Endothelial cell of umbilical vein (primary cell): Measurements from ENCODE around the gene TENT4B. TPM values are rescaled to one million over a fixed set of nuclear protein-coding genes. Genes with fewer than 3 reads are reported as not detected.

ENCODE experiments used
- BruUV-seq: library from RNA; stranded (reverse); fragments of 400-500 nt; replicated peaks from 2 replicates; lab custom pipeline; 2021; lab: Mats Ljungman, UMichigan
- CTCF ChIA-PET: fragments of 300-600, 350-600 bp; sonication (Branson Sonifier 250); formaldehyde crosslinking; loops from one replicate; lab custom pipeline; 2021; ENCODE audit warnings: antibody characterized with exemption, inconsistent platforms; lab: Charles Lee
- POLR2A ChIA-PET: fragments of 300-600, 350-600 bp; sonication (Branson Sonifier 250); formaldehyde crosslinking; loops from one replicate; lab custom pipeline; 2021; ENCODE audit warnings: antibody characterized with exemption, inconsistent platforms; lab: Charles Lee
- DNase-seq: peaks from one replicate; pipeline ENCODE4 v3.0.0-alpha.2; 2011; ENCODE audit warnings: low read depth, low spot score
- FAIRE-seq: peaks from 2 replicates; lab custom pipeline; 2011; peaks lifted over from hg19 to GRCh38; lab: Jason Lieb, UNC
- H2AFZ ChIP-seq: 2 replicates; pipeline ENCODE4 v1.6.0; 2012; ENCODE audit warnings: low read depth, low read length, control low read depth, inconsistent platforms
- H3K27ac ChIP-seq: 2 replicates; pipeline ENCODE4 v1.5.1; 2011; ENCODE audit warnings: low read depth, mild to moderate bottlenecking, control low read depth, low read length, moderate library complexity; ENCODE audit not compliant: insufficient read depth
- H3K27me3 ChIP-seq, 2 experiments: 2 replicates each; pipeline versions ENCODE4 v1.6.0 to v1.6.1; 2011; ENCODE audit warnings: low read length in 2 of 2, mixed read lengths in 1 of 2; ENCODE audit not compliant: control insufficient read depth in 2 of 2, insufficient read depth in 2 of 2
- H3K36me3 ChIP-seq, 2 experiments: 2 replicates in 1 of 2; 3 replicates in 1 of 2; pipeline ENCODE4 v1.5.1; 2011; ENCODE audit warnings: low read length in 2 of 2, mild to moderate bottlenecking in 1 of 2, moderate library complexity in 1 of 2; ENCODE audit not compliant: control insufficient read depth in 2 of 2, insufficient read depth in 2 of 2; ENCODE audit errors: extremely low read depth in 1 of 2
- H3K4me1 ChIP-seq: 3 replicates; pipeline ENCODE4 v1.5.1; 2011; ENCODE audit warnings: mild to moderate bottlenecking, low read length; ENCODE audit not compliant: control insufficient read depth, insufficient read depth; ENCODE audit errors: extremely low read depth
- H3K4me2 ChIP-seq: 2 replicates; pipeline ENCODE4 v1.6.1; 2011; ENCODE audit warnings: low read length, control low read depth, mixed read lengths; ENCODE audit not compliant: insufficient read depth
- H3K4me3 ChIP-seq, 3 experiments: fragments of 200-600 bp in 1 of 3; sonication (generic), shearing (Covaris generic) in 1 of 3; replicated peaks in 1 of 3; 2 replicates each; pipeline ENCODE4 v1.5.1; 2011 to 2016; ENCODE audit warnings: control low read depth in 3 of 3, low read length in 3 of 3, mild to moderate bottlenecking in 2 of 3, inconsistent platforms in 1 of 3, low read depth in 1 of 3, moderate library complexity in 1 of 3; ENCODE audit not compliant: insufficient read depth in 1 of 3
- H3K79me2 ChIP-seq: 2 replicates; pipeline ENCODE4 v1.6.0; 2012; ENCODE audit warnings: low read length, inconsistent platforms; ENCODE audit not compliant: control insufficient read depth, insufficient read depth
- H3K9ac ChIP-seq: replicated peaks from 2 replicates; pipeline ENCODE3; 2011; ENCODE audit warnings: low read length, control low read depth; ENCODE audit not compliant: insufficient read depth; ENCODE audit errors: extremely low read depth
- H3K9me1 ChIP-seq: replicated peaks from 3 replicates; pipeline ENCODE4 v1.6.0; 2011; ENCODE audit warnings: mild to moderate bottlenecking, low read length; ENCODE audit not compliant: control insufficient read depth, insufficient read depth; ENCODE audit errors: extremely low read depth
- H3K9me3 ChIP-seq: replicated peaks from 2 replicates; pipeline ENCODE4 v1.5.1; 2012; ENCODE audit warnings: low read length, inconsistent platforms; ENCODE audit not compliant: control insufficient read depth, insufficient read depth
- H4K20me1 ChIP-seq: replicated peaks from 2 replicates; pipeline ENCODE3; 2011; ENCODE audit warnings: mild to moderate bottlenecking, low read length; ENCODE audit not compliant: control insufficient read depth, insufficient read depth; ENCODE audit errors: extremely low read depth
- CTCF ChIP-seq, 2 donors: IDR thresholded peaks; 1 replicate in 1 of 2; 2 replicates in 1 of 2; pipeline ENCODE4 v1.5.1; 2011; ENCODE audit warnings: low read length in 2 of 2, mild to moderate bottlenecking in 2 of 2, moderate library complexity in 2 of 2, control low read depth in 1 of 2, inconsistent platforms in 1 of 2, low read depth in 1 of 2; ENCODE audit not compliant: insufficient read depth in 1 of 2; ENCODE audit errors: extremely low read depth in 1 of 2
- FOS ChIP-seq: IDR thresholded peaks from 2 replicates; pipeline ENCODE4 v1.6.1; 2011; ENCODE audit warnings: mild to moderate bottlenecking, low read length, moderate library complexity, borderline replicate concordance; ENCODE audit not compliant: insufficient read depth
- JUN ChIP-seq: IDR thresholded peaks from 2 replicates; pipeline ENCODE4 v1.6.1; 2011; ENCODE audit warnings: borderline replicate concordance, low read depth; ENCODE audit not compliant: insufficient read length, insufficient read depth
- MYC ChIP-seq: IDR thresholded peaks from one replicate; pipeline ENCODE4 v1.6.1; 2011; ENCODE audit warnings: mild to moderate bottlenecking, low read depth, low read length
- POLR2A ChIP-seq: IDR thresholded peaks from 2 replicates; pipeline ENCODE4 v1.6.1; 2012; ENCODE audit warnings: low read depth, mild to moderate bottlenecking, control low read depth, low read length
- POLR2AphosphoS5 ChIP-seq: IDR thresholded peaks from 2 replicates; pipeline ENCODE4 v1.6.1; 2012; ENCODE audit warnings: low read depth, mild to moderate bottlenecking, control low read depth, low read length, moderate library complexity; ENCODE audit not compliant: insufficient read depth
- dilution Hi-C: fragments of 300-500 bp; cut with MboI; formaldehyde crosslinking; loops from one replicate; pipeline ENCODE4 v1.15.0; 2019; ENCODE audit warnings: low sequenced_read_pairs; ENCODE audit not compliant: extremely low pct_ligation_motif_present
- intact Hi-C: fragments of 100-400 bp; cut with micrococcal nuclease; formaldehyde crosslinking; loops from one replicate; pipeline ENCODE4 v1.10.0; 2022
- polyA plus RNA-seq, 4 experiments: library from polyadenylated mRNA; depleted of rRNA in 3 of 4; stranded (reverse) in 3 of 4; unstranded in 1 of 4; fragments of >200 nt; gene quantifications; 2 replicates each; pipeline versions ENCODE4 v1.2.1 to v1.2.3, GENCODE V29; 2011 to 2012; ENCODE audit warnings: missing spikeins in 1 of 4
- total RNA-seq: library from RNA; stranded (reverse); gene quantifications from 2 replicates; pipeline ENCODE4 v1.2.3, GENCODE V29; 2021

Gene TENT4B
- total and polyA plus RNA-seq, 2 donors (not counting 3 experiments of a cell fraction or from before 2014, with no cell fraction given), result 4.2 to 13.1 TPM

GRCh38 chr16:50245417-50246298, 92.6 kb downstream of the TENT4B start:
- dilution Hi-C loops, result no loop called here
- Histone ChIP-seq H2AFZ (peak overlapping the region; percentile 91), H3K4me1 (peaks cover 9% of the 10 kb centered on the region), H3K79me2 (no peaks in the 10 kb centered on the region), H3K4me2 (peak overlapping the region; percentile 69), H3K9me1 (no peaks in the 10 kb centered on the region), H3K9me3 (no peaks in the 10 kb centered on the region), H3K27ac (no peak overlapping the region), H3K27me3 (peaks cover 3% of the 10 kb centered on the region in 2 experiments), H3K4me3 (peak overlapping the region; percentile 46 to 79 (median 64)), H3K9ac (peak overlapping the region; percentile 46), H4K20me1 (no peaks in the 10 kb centered on the region), H3K36me3 (no peaks in the 10 kb centered on the region)
- FAIRE-seq, result peak; percentile 70
- POLR2A ChIA-PET, result no interaction called here
- intact Hi-C loops, result loop anchor here (1.0 to 2.0 kb wide), 4 partner anchors 21 to 420 kb away; partner anchors contain the start of gene ADCY7
- peak; percentile 16 for DNase-seq
- BruUV-seq, result no TSS peak
- TF ChIP-seq POLR2AphosphoS5 (no peak), JUN (no peak), FOS (peak; percentile 32), MYC (no peak), CTCF (IDR thresholded peaks at IDR 0.05; ENCODE audit: extremely low read depth in 1 of 2, insufficient read depth in 1 of 2, low read depth in 1 of 2, low read length in 2 of 2) (peak in 1 of 2 donors; percentile 18), POLR2A (no peak)
- CTCF ChIA-PET, result interaction anchor here (0.7 to 2.3 kb wide), 6 partner anchors 9 to 561 kb away, joined by 3 to 14 read pairs (median 7); partner anchors contain the start of gene HEATR3
